ENCODE results near the gene BMS1. TPM values are rescaled to one million over a fixed set of nuclear protein-coding genes. Genes with fewer than 3 reads are reported as not detected.

Gene BMS1
- total and polyA plus RNA-seq, 2 of the 4 experiments (the other 2 are of a cell fraction): 7.5 to 22.9 TPM

- ATAC-seq (ENCODE audit: low read depth): no peak
Observed at GRCh38 chr10:42776681-42777080, 5.9 kb upstream of the BMS1 start.

More at GRCh38 chr10:42776681-42777080, 5.9 kb upstream of the BMS1 start:
- Histone ChIP-seq H3K9me1 (ENCODE audit: insufficient read depth, low read length) (no peaks in the 10 kb centered on the region), H4K91ac (ENCODE audit: insufficient read depth, low read depth, low read length) (no peak overlapping the region), H3K56ac (ENCODE audit: extremely low read depth, insufficient read depth, low read length) (no peak overlapping the region), H3K9ac (ENCODE audit: low read depth, low read length) (no peak overlapping the region), H3K18ac (ENCODE audit: low read depth, low read length) (no peak overlapping the region), H4K8ac (ENCODE audit: low read depth in 2 of 2, low read length in 2 of 2) (no peak overlapping the region), H3K4me1 (ENCODE audit: control insufficient read depth, insufficient read depth, low read length) (no peaks in the 10 kb centered on the region), H2AK5ac (ENCODE audit: low read depth, low read length) (no peak overlapping the region), H3K4me2 (ENCODE audit: low read depth, low read length) (no peak overlapping the region), H3K27me3 (ENCODE audit: control insufficient read depth, insufficient read depth, low read length) (peaks cover 3% of the 10 kb centered on the region; the same call in 1 of the 2 replicates), H3K36me3 (ENCODE audit: control insufficient read depth, insufficient read depth, low read length) (no peaks in the 10 kb centered on the region), H2BK20ac (ENCODE audit: low read depth, low read length) (no peak overlapping the region), H4K5ac (ENCODE audit: low read depth, low read length) (no peak overlapping the region), H4K20me1 (ENCODE audit: insufficient read depth, low read length) (no peaks in the 10 kb centered on the region), H3K14ac (replicated peaks; ENCODE audit: low read depth, low read length) (no peak overlapping the region), H2AFZ (replicated peaks; ENCODE audit: low read length, poor library complexity) (no peak overlapping the region), H3K79me1 (ENCODE audit: low read depth in 1 of 2, low read length in 2 of 2) (no peaks in the 10 kb centered on the region; a peak in 1 of 4 replicates), H3K4ac (ENCODE audit: low read depth, low read length) (no peak overlapping the region), H2BK120ac (ENCODE audit: low read depth, low read length) (no peak overlapping the region), H2BK15ac (ENCODE audit: low read depth, low read length) (no peak overlapping the region), H3K9me3 (ENCODE audit: control insufficient read depth, insufficient read depth, low read length) (no peaks in the 10 kb centered on the region; the same call in 1 of the 2 replicates), H3K23ac (ENCODE audit: low read depth, low read length) (no peak overlapping the region), H3K27ac (ENCODE audit: insufficient read depth, low read length) (no peak overlapping the region), H2AK9ac (replicated peaks; ENCODE audit: low read depth, low read length, poor library complexity) (no peak overlapping the region), H3K4me3 (ENCODE audit: insufficient read depth, low read depth, low read length) (no peak overlapping the region), H2BK5ac (ENCODE audit: low read depth, low read length, poor library complexity, severe bottlenecking) (no peak overlapping the region)
- WGBS, 2 experiments (ENCODE audit: extremely low coverage in 2 of 2, insufficient read length in 1 of 2): no CpG with 5 or more reads among the region's 1 CpG
- no peak for TF ChIP-seq NFE2L2 (IDR thresholded peaks at IDR 0.05; ENCODE audit: low read depth, low read length)
- no peak for TF ChIP-seq CTCF (conservative IDR thresholded peaks at IDR 0.05; ENCODE audit: low read depth, low read length)
- no peak for TF ChIP-seq FOS (IDR thresholded peaks at IDR 0.05; ENCODE audit: low read depth, low read length)
- TF ChIP-seq ELK1 (IDR thresholded peaks at IDR 0.05; ENCODE audit: borderline replicate concordance, low read depth, low read length): no peak
- TF ChIP-seq CEBPB (IDR thresholded peaks at IDR 0.05; ENCODE audit: low read depth, low read length): no peak
- CTCF ChIA-PET: no interaction called here
- no peak for DNase-seq
- intact Hi-C loops (cut with micrococcal nuclease): no loop called here
- POLR2A ChIA-PET (ENCODE audit: unreplicated experiment): no interaction called here
- dilution Hi-C loops (cut with HindIII; ENCODE audit: low sequenced_read_pairs, unreplicated experiment): no loop called here
- no TSS peak for BruUV-seq (replicated peaks)
- in situ Hi-C loops (cut with MboI; ENCODE audit: low sequenced_read_pairs): no loop called here

Data from IMR-90 (cell line).